Activated naive CD8-positive, alpha-beta T cell treated with anti-CD3 and anti-CD28 coated beads for 36 hours (primary cell): ENCODE measurements around the gene WIPF1. TPM values are rescaled to one million over a fixed set of nuclear protein-coding genes. Genes with fewer than 3 reads are reported as not detected.

Experiments used
- DNase-seq: peaks from one replicate; pipeline ENCODE4 v3.0.0; 2021
- H3K27ac Mint-ChIP-seq: one replicate; pipeline ENCODE4 v1.8.0; 2022; ENCODE audit warnings: mild to moderate bottlenecking, moderate library complexity, mixed read lengths
- H3K27me3 Mint-ChIP-seq: one replicate; pipeline ENCODE4 v1.8.0; 2022; ENCODE audit warnings: mild to moderate bottlenecking, mixed read lengths
- H3K36me3 Mint-ChIP-seq: one replicate; pipeline ENCODE4 v1.8.0; 2021; ENCODE audit warnings: mild to moderate bottlenecking, mixed read lengths
- H3K4me1 Mint-ChIP-seq: one replicate; pipeline ENCODE4 v1.8.0; 2021; ENCODE audit warnings: mixed read lengths
- H3K4me3 Mint-ChIP-seq: one replicate; pipeline ENCODE4 v1.8.0; 2022; ENCODE audit warnings: mild to moderate bottlenecking, moderate library complexity, mixed read lengths
- H3K9me3 Mint-ChIP-seq: one replicate; pipeline ENCODE4 v1.8.0; 2022; ENCODE audit warnings: mixed read lengths
- total RNA-seq, 2 experiments: library from RNA; stranded (reverse); gene quantifications; one replicate each; pipeline ENCODE4 v1.2.3, GENCODE V29; 2021

The WIPF1 gene
- 100 to 1,000 TPM; 384 to 391 TPM for total RNA-seq

DNA sequence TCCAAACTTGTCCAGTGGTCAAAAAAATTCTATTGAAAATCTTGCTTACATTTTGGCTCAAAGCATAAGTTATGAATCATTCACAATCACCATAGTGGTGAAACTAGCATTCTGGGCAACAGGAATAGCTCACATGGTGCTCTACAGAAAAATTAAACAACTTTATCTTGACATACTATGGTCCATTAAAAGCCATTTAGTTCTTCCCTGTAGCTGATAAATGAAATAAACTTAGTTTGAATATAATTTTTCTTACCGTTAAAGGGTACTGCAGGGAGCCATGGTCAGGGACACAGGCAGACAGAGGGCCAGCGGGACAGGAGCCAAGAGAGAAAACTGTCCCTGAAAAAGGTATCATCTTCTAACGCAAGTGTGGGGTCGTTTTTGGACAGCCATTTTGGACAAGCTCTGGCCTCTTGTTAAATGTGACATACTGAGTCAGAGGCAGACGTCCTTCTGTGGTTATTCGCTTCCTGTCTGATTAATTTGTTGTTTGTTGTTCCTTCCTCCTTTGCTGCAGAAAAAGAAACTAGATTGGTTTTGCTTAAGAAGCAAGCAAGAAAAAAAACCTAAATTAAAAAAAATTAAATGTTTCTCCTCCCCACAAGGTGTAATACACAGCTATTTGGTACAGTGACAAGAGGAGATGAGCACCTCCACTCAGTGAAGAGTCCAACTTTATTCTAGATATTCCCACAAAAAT is at the start of gene WIPF1:
TSS of gene WIPF1 (minus strand) at position 460 of the 703 bp plus-strand sequence. CDS start 12,231 bp downstream, outside the sequence.
- peaks cover 55% of the 10 kb centered on the region for H3K4me1 Mint-ChIP-seq
- H3K9me3 Mint-ChIP-seq: peaks cover 9% of the 10 kb centered on the region
- H3K36me3 Mint-ChIP-seq: peaks cover 73% of the 10 kb centered on the region
- peak within 1 kb of the TSS; percentile 99 for H3K27ac Mint-ChIP-seq
- DNase-seq: no peak
- H3K27me3 Mint-ChIP-seq: no peaks in the 10 kb centered on the region
- H3K4me3 Mint-ChIP-seq: peak within 1 kb of the TSS; percentile 86

DNA sequence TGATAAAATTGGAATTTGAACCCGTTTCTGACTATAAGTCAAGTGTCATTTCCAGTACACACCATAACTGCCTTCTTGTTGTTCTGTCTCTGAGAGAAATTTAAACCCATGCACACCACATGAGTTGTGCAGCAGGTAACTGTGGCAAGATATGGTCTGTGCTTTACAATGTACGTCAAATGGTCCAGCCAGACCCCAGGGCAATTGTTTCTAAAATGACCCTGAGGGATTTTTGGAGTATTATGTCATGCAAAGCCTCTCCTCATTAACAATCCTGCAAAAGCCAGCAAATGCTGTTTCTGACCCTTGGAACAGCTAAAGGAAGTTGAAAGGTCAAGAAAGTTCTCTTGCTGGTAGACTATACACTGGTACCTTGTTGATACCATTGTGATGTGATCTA is 47.7 kb upstream of the WIPF1 start:
- H3K36me3 Mint-ChIP-seq: peaks cover 32% of the 10 kb centered on the region
- H3K4me1 Mint-ChIP-seq: peaks cover 6% of the 10 kb centered on the region
- H3K9me3 Mint-ChIP-seq: peaks cover 11% of the 10 kb centered on the region
- H3K27me3 Mint-ChIP-seq: no peaks in the 10 kb centered on the region
- no peak for DNase-seq
- H3K4me3 Mint-ChIP-seq: no peak overlapping the region
- H3K27ac Mint-ChIP-seq: no peak overlapping the region

DNA sequence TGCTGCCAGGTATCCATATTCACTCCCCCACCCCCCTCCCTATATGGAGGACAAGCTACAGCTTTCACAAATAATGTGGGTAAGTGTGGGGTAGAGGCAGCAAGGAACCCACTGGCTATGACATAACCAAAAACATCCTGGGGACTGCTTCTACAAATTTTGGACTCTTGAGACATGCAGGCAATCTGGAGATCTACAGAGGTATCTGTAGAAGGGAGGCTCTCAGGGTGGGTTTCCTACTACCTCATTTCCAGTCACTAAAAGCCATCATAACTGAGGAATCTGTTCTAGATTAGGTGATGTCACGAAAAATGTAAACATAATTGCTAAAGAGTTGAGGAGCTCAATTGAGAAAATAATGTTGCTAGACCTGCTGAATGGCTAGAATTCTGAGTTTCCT is 46.8 kb upstream of the WIPF1 start:
- H3K27me3 Mint-ChIP-seq: no peaks in the 10 kb centered on the region
- no peak for DNase-seq
- peaks cover 3% of the 10 kb centered on the region for H3K4me1 Mint-ChIP-seq
- peaks cover 6% of the 10 kb centered on the region for H3K9me3 Mint-ChIP-seq
- no peak overlapping the region for H3K4me3 Mint-ChIP-seq
- no peak overlapping the region for H3K27ac Mint-ChIP-seq
- H3K36me3 Mint-ChIP-seq: peaks cover 28% of the 10 kb centered on the region

DNA sequence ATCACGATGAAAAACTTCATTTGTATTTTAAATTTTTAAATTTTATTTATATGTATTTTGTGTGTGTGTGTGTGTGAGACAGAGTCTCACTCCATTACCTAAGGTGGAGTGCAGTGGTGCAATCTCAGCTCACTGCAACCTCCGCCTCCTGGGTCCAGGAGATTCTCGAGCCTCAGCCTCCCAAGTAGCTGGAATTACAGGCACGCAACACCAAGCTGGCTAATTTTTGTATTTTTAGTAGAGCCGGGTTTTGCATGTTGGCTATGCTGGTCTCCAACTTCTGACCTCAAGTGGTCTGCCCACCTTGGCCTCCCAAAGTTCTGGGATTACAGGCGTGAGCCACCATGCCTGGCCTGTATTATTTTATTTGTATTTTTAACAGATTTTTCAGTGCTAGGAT is 45.8 kb upstream of the WIPF1 start:
- H3K9me3 Mint-ChIP-seq: peaks cover 3% of the 10 kb centered on the region
- peaks cover 26% of the 10 kb centered on the region for H3K36me3 Mint-ChIP-seq
- no peak overlapping the region for H3K4me3 Mint-ChIP-seq
- H3K27me3 Mint-ChIP-seq: no peaks in the 10 kb centered on the region
- no peak for DNase-seq
- H3K27ac Mint-ChIP-seq: no peak overlapping the region
- peaks cover 11% of the 10 kb centered on the region for H3K4me1 Mint-ChIP-seq

DNA sequence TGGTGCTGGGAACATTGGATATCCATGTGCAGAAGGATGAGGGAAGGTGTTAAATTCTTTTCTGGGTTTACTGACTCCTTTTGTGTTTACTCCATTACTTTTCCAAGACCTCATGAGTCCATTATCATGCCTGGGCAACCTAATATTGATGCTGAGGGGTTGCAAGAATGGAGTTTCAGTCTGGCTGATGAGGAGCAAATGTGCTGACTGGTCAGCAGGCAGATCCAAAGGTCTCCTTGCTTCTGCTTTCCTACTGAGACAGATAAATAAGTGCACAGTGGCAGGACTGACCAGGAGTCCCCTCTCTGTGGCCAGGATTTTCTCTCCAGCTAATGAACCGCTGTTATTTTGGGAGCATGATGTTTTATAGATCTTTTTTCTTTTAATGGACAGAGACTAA is 43.6 kb upstream of the WIPF1 start:
- H3K4me3 Mint-ChIP-seq: no peak overlapping the region
- peaks cover 3% of the 10 kb centered on the region for H3K9me3 Mint-ChIP-seq
- H3K36me3 Mint-ChIP-seq: peaks cover 25% of the 10 kb centered on the region
- peaks cover 19% of the 10 kb centered on the region for H3K4me1 Mint-ChIP-seq
- H3K27ac Mint-ChIP-seq: no peak overlapping the region
- no peak for DNase-seq
- no peaks in the 10 kb centered on the region for H3K27me3 Mint-ChIP-seq

GRCh38 chr2:174636987-174637386 is 39.4 kb upstream of the WIPF1 start:
- H3K9me3 Mint-ChIP-seq: peaks cover 2% of the 10 kb centered on the region
- peaks cover 31% of the 10 kb centered on the region for H3K36me3 Mint-ChIP-seq
- H3K27me3 Mint-ChIP-seq: no peaks in the 10 kb centered on the region
- H3K27ac Mint-ChIP-seq: peak overlapping the region; percentile 82
- peaks cover 39% of the 10 kb centered on the region for H3K4me1 Mint-ChIP-seq
- no peak for DNase-seq
- H3K4me3 Mint-ChIP-seq: peak overlapping the region; percentile 45

DNA sequence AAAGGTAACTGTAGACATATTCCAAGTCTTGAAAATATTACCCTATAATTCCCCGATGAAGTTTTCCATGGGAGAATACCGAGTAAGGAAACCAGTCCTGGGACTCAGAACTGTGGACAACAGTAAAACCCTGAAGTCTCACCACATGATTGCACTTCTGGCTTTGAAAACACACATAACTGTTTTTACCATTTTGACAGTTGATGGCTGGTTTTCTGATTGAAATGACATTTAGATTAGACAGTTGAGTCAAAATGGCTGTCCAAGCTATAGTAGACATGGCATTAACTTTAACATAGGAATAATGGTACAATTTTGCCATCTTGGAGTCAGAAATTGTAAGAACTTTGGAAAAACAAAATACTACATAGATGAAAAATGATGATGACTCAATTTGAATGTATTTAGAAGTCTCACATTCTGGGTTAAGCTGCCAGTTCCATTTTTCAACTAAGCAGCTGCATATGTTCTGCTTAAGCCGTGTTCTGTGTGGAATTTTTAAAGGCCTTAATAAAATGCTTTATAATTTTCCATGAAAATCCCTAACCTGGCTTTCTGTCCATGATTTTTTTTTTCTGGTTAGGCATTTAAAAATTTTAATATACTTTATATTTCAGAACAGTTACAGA is 38.3 kb upstream of the WIPF1 start:
- H3K36me3 Mint-ChIP-seq: peaks cover 37% of the 10 kb centered on the region

GRCh38 chr2:174635015-174635593 is 37.5 kb upstream of the WIPF1 start:
- no peaks in the 10 kb centered on the region for H3K27me3 Mint-ChIP-seq
- DNase-seq: no peak
- peaks cover 55% of the 10 kb centered on the region for H3K4me1 Mint-ChIP-seq
- H3K36me3 Mint-ChIP-seq: peaks cover 44% of the 10 kb centered on the region
- peak overlapping the region; percentile 94 for H3K27ac Mint-ChIP-seq
- H3K9me3 Mint-ChIP-seq: peaks cover 2% of the 10 kb centered on the region
- H3K4me3 Mint-ChIP-seq: peak overlapping the region; percentile 83

More for the DNA sequence above, 38.3 kb upstream of the WIPF1 start:
- DNase-seq: no peak
- H3K27ac Mint-ChIP-seq: peak overlapping the region; percentile 94
- H3K4me1 Mint-ChIP-seq: peaks cover 47% of the 10 kb centered on the region
- H3K4me3 Mint-ChIP-seq: peak overlapping the region; percentile 83
- H3K9me3 Mint-ChIP-seq: peaks cover 2% of the 10 kb centered on the region
- no peaks in the 10 kb centered on the region for H3K27me3 Mint-ChIP-seq

DNA sequence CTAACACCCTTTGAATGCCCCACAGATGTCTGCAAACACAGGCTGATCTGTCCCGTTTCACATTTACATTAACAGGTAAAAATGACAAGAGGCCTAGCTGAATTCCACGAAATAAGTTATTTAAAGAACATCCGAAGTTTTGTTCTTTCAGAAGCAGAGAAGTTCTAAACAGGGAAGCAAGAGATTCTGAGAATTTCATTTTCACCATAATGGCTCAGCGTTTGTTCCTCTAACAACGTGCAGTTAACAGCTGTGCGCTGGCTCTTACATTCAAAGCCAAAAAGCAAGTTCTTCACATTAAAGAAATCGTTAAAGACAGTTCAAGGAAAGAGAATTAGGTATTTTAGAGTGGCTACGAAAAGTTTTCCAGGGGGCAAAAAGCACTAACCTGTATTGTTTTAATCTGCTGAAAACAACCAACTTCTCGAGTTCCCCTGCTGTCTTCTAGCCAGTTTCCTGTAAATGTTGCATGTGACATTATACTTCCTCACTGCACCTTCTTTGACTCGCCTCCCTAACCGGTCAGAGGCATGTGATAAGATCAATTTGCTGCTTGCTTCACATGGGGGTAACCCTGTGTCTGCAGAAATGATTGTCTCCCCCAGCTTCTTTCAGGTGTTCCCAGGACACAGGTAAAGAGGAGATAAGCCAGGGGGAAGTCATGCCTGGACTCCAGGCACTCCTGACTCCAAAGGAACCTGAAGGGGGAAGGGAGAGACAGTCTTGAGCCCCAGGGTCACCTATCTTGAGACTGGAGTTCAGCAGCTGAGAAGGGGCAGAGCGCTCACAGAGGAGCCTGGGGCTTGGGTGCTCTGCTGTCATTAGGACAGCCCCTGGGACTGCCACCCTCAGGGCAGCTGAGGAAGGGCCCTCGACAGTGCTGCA is 36.8 kb upstream of the WIPF1 start:
- Mint-ChIP-seq H3K9me3 (peaks cover 2% of the 10 kb centered on the region), H3K4me1 (peaks cover 63% of the 10 kb centered on the region), H3K4me3 (peak overlapping the region; percentile 83), H3K27me3 (no peaks in the 10 kb centered on the region), H3K27ac (peak overlapping the region; percentile 94), H3K36me3 (peaks cover 46% of the 10 kb centered on the region)
- DNase-seq: peak; percentile 64

DNA sequence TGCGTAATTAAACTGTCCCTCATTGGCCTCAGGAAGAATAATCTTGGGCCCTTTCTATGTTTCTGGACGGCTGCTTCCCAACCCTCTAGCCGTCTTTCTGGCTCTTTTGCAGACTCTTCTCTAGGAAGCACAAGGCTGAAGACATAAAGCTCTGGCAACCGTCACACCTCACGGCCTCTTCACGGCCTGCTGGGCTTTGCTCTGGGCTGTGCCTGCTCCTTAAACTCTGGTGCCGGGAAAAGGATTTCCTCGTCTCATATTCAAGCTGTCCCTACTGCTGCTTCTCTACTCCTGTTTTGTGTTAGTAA is 36.0 kb upstream of the WIPF1 start:
- Mint-ChIP-seq H3K27ac (peak overlapping the region; percentile 94), H3K27me3 (no peaks in the 10 kb centered on the region), H3K36me3 (peaks cover 49% of the 10 kb centered on the region), H3K4me3 (peak overlapping the region; percentile 83), H3K9me3 (no peaks in the 10 kb centered on the region), H3K4me1 (peaks cover 63% of the 10 kb centered on the region)
- DNase-seq: no peak

- peaks cover 66% of the 10 kb centered on the region for H3K4me1 Mint-ChIP-seq
- DNase-seq: peak; percentile 12
- peak overlapping the region; percentile 94 for H3K27ac Mint-ChIP-seq
- H3K4me3 Mint-ChIP-seq: peak overlapping the region; percentile 83
- no peaks in the 10 kb centered on the region for H3K9me3 Mint-ChIP-seq
- H3K36me3 Mint-ChIP-seq: peaks cover 54% of the 10 kb centered on the region
- no peaks in the 10 kb centered on the region for H3K27me3 Mint-ChIP-seq
Observed at GRCh38 chr2:174632841-174633622, 35.4 kb upstream of the WIPF1 start.

GRCh38 chr2:174631009-174631981 is 33.7 kb upstream of the WIPF1 start:
- H3K36me3 Mint-ChIP-seq: peaks cover 65% of the 10 kb centered on the region
- no peaks in the 10 kb centered on the region for H3K9me3 Mint-ChIP-seq
- no peaks in the 10 kb centered on the region for H3K27me3 Mint-ChIP-seq
- H3K4me3 Mint-ChIP-seq: peak overlapping the region; percentile 83
- H3K4me1 Mint-ChIP-seq: peaks cover 72% of the 10 kb centered on the region
- H3K27ac Mint-ChIP-seq: peak overlapping the region; percentile 94
- DNase-seq: peak; percentile 22

GRCh38 chr2:174630107-174630506 is 32.5 kb upstream of the WIPF1 start:
- peaks cover 70% of the 10 kb centered on the region for H3K4me1 Mint-ChIP-seq
- H3K27me3 Mint-ChIP-seq: no peaks in the 10 kb centered on the region
- H3K36me3 Mint-ChIP-seq: peaks cover 74% of the 10 kb centered on the region
- H3K4me3 Mint-ChIP-seq: peak overlapping the region; percentile 73
- H3K27ac Mint-ChIP-seq: peak overlapping the region; percentile 94
- H3K9me3 Mint-ChIP-seq: no peaks in the 10 kb centered on the region
- no peak for DNase-seq
